ENCODE measurements around the gene IPCEF1. TPM values are rescaled to one million over a fixed set of nuclear protein-coding genes. Genes with fewer than 3 reads are reported as not detected.

IPCEF1 gene
- polyA plus RNA-seq, 1 experiment, result 0.35 TPM

GRCh38 chr6:154170106-154170505, 186.5 kb downstream of the IPCEF1 start:
- Histone ChIP-seq H3K4me3 (ENCODE audit: low read depth, low read length) (no peak overlapping the region), H3K27me3 (ENCODE audit: control insufficient read depth, insufficient read depth, low read length) (no peaks in the 10 kb centered on the region), H3K9me3 (ENCODE audit: control insufficient read depth, insufficient read depth, low read length) (no peaks in the 10 kb centered on the region), H3K27ac (ENCODE audit: low read depth, low read length) (no peak overlapping the region)
- TF ChIP-seq CTCF (IDR thresholded peaks at IDR 0.05; ENCODE audit: low read depth, low read length), result no peak
- DNase-seq (ENCODE audit: low read depth, low spot score), result no peak
- POLR2A ChIA-PET, result interaction anchor here (0.7 kb wide), 1 partner anchor 340 kb away, joined by 3 read pairs; the partner anchor contains the start of gene CNKSR3
- CTCF ChIA-PET, result interaction anchor here (1.0 to 1.5 kb wide), 2 partner anchors 107 to 340 kb away, joined by 3 to 5 read pairs; no protein-coding TSS in a partner anchor

- no peaks in the 10 kb centered on the region for H3K9me3 ChIP-seq (ENCODE audit: control insufficient read depth, insufficient read depth, low read length)
- DNase-seq (ENCODE audit: low read depth, low spot score), result no peak
- TF ChIP-seq CTCF (IDR thresholded peaks at IDR 0.05; ENCODE audit: low read depth, low read length), result no peak
- H3K4me3 ChIP-seq (ENCODE audit: low read depth, low read length), result no peak overlapping the region
- H3K27ac ChIP-seq (ENCODE audit: low read depth, low read length), result no peak overlapping the region
- ChIA-PET POLR2A (no interaction called here), CTCF (interaction anchor here (1.5 kb wide), 1 partner anchor 108 kb away, joined by 5 read pairs; no protein-coding TSS in a partner anchor)
- H3K27me3 ChIP-seq (ENCODE audit: control insufficient read depth, insufficient read depth, low read length), result no peaks in the 10 kb centered on the region
Observed at GRCh38 chr6:154169193-154169847, 187.3 kb downstream of the IPCEF1 start.

GRCh38 chr6:154167126-154167525, 189.5 kb downstream of the IPCEF1 start:
- POLR2A ChIA-PET, result no interaction called here
- Histone ChIP-seq H3K27ac (ENCODE audit: low read depth, low read length) (no peak overlapping the region), H3K4me3 (ENCODE audit: low read depth, low read length) (no peak overlapping the region), H3K27me3 (ENCODE audit: control insufficient read depth, insufficient read depth, low read length) (no peaks in the 10 kb centered on the region), H3K9me3 (ENCODE audit: control insufficient read depth, insufficient read depth, low read length) (no peaks in the 10 kb centered on the region)
- TF ChIP-seq CTCF (IDR thresholded peaks at IDR 0.05; ENCODE audit: low read depth, low read length), result no peak
- CTCF ChIA-PET, result no interaction called here
- DNase-seq (ENCODE audit: low read depth, low spot score), result no peak

- TF ChIP-seq CTCF (IDR thresholded peaks at IDR 0.05; ENCODE audit: low read depth, low read length), result no peak
- H3K9me3 ChIP-seq (ENCODE audit: control insufficient read depth, insufficient read depth, low read length), result no peaks in the 10 kb centered on the region
- H3K27ac ChIP-seq (ENCODE audit: low read depth, low read length), result no peak overlapping the region
- POLR2A ChIA-PET, result no interaction called here
- CTCF ChIA-PET, result no interaction called here
- H3K27me3 ChIP-seq (ENCODE audit: control insufficient read depth, insufficient read depth, low read length), result no peaks in the 10 kb centered on the region
- H3K4me3 ChIP-seq (ENCODE audit: low read depth, low read length), result no peak overlapping the region
- no peak for DNase-seq (ENCODE audit: low read depth, low spot score)
Observed at GRCh38 chr6:154166140-154166539, 190.5 kb downstream of the IPCEF1 start.

GRCh38 chr6:154165478-154165877, 191.1 kb downstream of the IPCEF1 start:
- no peak for TF ChIP-seq CTCF (IDR thresholded peaks at IDR 0.05; ENCODE audit: low read depth, low read length)
- no peak for DNase-seq (ENCODE audit: low read depth, low spot score)
- Histone ChIP-seq H3K4me3 (ENCODE audit: low read depth, low read length) (no peak overlapping the region), H3K9me3 (ENCODE audit: control insufficient read depth, insufficient read depth, low read length) (no peaks in the 10 kb centered on the region), H3K27ac (ENCODE audit: low read depth, low read length) (no peak overlapping the region), H3K27me3 (ENCODE audit: control insufficient read depth, insufficient read depth, low read length) (no peaks in the 10 kb centered on the region)
- ChIA-PET POLR2A (no interaction called here), CTCF (interaction anchor here (2.5 to 2.8 kb wide), 2 partner anchors 11 to 111 kb away, joined by 13 to 15 read pairs; no protein-coding TSS in a partner anchor)

All from AG04450 (cell line).